ENCODE measurements around the gene ARMC8. TPM values are rescaled to one million over a fixed set of nuclear protein-coding genes. Genes with fewer than 3 reads are reported as not detected.
"Not testable (repeated sequence)": the region's sequence is repeated elsewhere in the genome, so short reads cannot be mapped to it uniquely, and the experiment has no call there.

Gene ARMC8
- total and polyA plus RNA-seq, 2 of the 8 experiments (the other 6 are each of a cell fraction or from before 2014, with no cell fraction given) = 47.3 to 58.5 TPM

DNA sequence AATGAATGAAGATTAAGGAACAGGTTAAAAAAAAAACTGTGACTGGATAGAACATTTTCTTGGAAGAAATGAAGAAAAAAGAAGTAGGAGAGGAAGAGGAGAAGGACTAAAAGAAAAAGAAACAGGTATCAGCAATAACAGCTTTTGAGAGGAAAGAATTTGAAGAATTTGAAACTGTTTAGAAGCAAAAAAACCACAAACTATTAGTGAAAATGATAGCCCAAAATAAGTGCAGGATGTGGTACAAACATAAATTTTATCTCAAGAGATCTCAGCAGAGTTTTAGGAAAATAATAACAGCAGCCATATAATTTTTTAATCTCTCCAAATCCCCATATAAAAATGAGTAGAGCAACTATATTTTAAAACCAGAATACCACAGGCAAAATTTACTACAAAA, 46.2 kb upstream of the ARMC8 start (continued):
- TF ChIP-seq MAX (IDR thresholded peaks at IDR 0.05) (no peak), RAD21 (IDR thresholded peaks at IDR 0.05 in 1 of 2, conservative IDR thresholded peaks at IDR 0.05 in 1 of 2; ENCODE audit: low read depth in 2 of 2, low read length in 2 of 2) (no peak), SP2 (IDR thresholded peaks at IDR 0.05; ENCODE audit: low read length) (no peak)

GRCh38 chr3:138142181-138142580, 44.9 kb upstream of the ARMC8 start:
- CTCF ChIA-PET (ENCODE audit: partially characterized antibody) = not testable (repeated sequence)
- 86% methylated on average over 3 of the region's 3 CpGs; no CpG with 5 or more reads in 1 of the 2 experiments for WGBS, 2 experiments (ENCODE audit: extremely low coverage in 1 of 2, insufficient coverage in 1 of 2, insufficient read length in 1 of 2, insufficient replicate concordance in 2 of 2, low coverage in 1 of 2, low lambda C conversion rate in 2 of 2, missing lambda C conversion rate in 1 of 2)

More at GRCh38 chr3:138142181-138142580, 44.9 kb upstream of the ARMC8 start:
- H3K27me3 ChIP-seq (replicated peaks in 1 of 4; ENCODE audit: control insufficient read depth in 3 of 4, extremely low read depth in 1 of 4, insufficient read depth in 3 of 4, low read length in 3 of 4); H2AK5ac ChIP-seq (ENCODE audit: low read depth, low read length); H3K4me1 ChIP-seq (replicated peaks in 1 of 4; ENCODE audit: control insufficient read depth in 3 of 4, insufficient read depth in 4 of 4, low read length in 3 of 4); H3K18ac ChIP-seq (ENCODE audit: extremely low read depth, low read length); H4K5ac ChIP-seq (ENCODE audit: insufficient read length, low read depth, low read length); H3K27ac ChIP-seq (ENCODE audit: low read depth, low read length); H3K14ac ChIP-seq (ENCODE audit: insufficient read length); H2AFZ ChIP-seq (ENCODE audit: low read length); H4K91ac ChIP-seq (replicated peaks; ENCODE audit: insufficient read length, low read length); H3K36me3 ChIP-seq (ENCODE audit: control insufficient read depth in 2 of 4, insufficient read depth in 4 of 4, low read length in 3 of 4); H3K9ac ChIP-seq (replicated peaks in 1 of 4; ENCODE audit: extremely low read depth in 1 of 4, low read depth in 3 of 4, low read length in 3 of 4); H3K4ac ChIP-seq (replicated peaks; ENCODE audit: insufficient read length, low read depth, low read length); H3K9me3 ChIP-seq (ENCODE audit: insufficient read depth in 2 of 2, low read depth in 1 of 2, low read length in 1 of 2); H2BK120ac ChIP-seq (replicated peaks; ENCODE audit: low read depth, low read length); DNase-seq (ENCODE audit: low read depth in 1 of 2, low spot score in 2 of 2); POLR2A ChIA-PET (ENCODE audit: partially characterized antibody); H2BK12ac ChIP-seq (ENCODE audit: low read depth, low read length); H2BK20ac ChIP-seq (ENCODE audit: low read length); H3K23ac ChIP-seq (ENCODE audit: insufficient read length); H2BK15ac ChIP-seq (ENCODE audit: low read length); H3K56ac ChIP-seq (replicated peaks; ENCODE audit: insufficient read length, low read depth, low read length); H3K79me2 ChIP-seq (ENCODE audit: control insufficient read depth in 1 of 2, insufficient read depth in 2 of 2, low read length in 2 of 2); FAIRE-seq; H3K4me3 ChIP-seq (ENCODE audit: extremely low read depth in 1 of 4, insufficient read depth in 2 of 4, low read depth in 3 of 4, low read length in 4 of 4); H2BK5ac ChIP-seq (ENCODE audit: low read depth, low read length); H4K20me1 ChIP-seq (replicated peaks in 1 of 2; ENCODE audit: control insufficient read depth in 1 of 2, insufficient read depth in 2 of 2, low read length in 2 of 2); H3K23me2 ChIP-seq (ENCODE audit: low read depth, low read length); H3K4me2 ChIP-seq (ENCODE audit: insufficient read depth in 1 of 2, low read depth in 2 of 2, low read length in 2 of 2); H4K8ac ChIP-seq (ENCODE audit: extremely low read depth, insufficient read depth, low read length); H3K79me1 ChIP-seq (ENCODE audit: low read depth, low read length): not testable (repeated sequence)

All from H1 (cell line).